HepG2 (cell line): Measurements from ENCODE around the gene DPAGT1. TPM values are rescaled to one million over a fixed set of nuclear protein-coding genes. Genes with fewer than 3 reads are reported as not detected.
A peak's percentile ranks its signal among the peaks of the same experiment; 100 is the strongest.

ENCODE experiments used
- ARID5B ChIP-seq: IDR thresholded peaks from 2 replicates; pipeline ENCODE4 v1.4.0; 2020; ENCODE audit warnings: mild to moderate bottlenecking, missing genetic modification reagents
- CREB3 ChIP-seq: sonication (generic); formaldehyde crosslinking; IDR thresholded peaks from 2 replicates; pipeline ENCODE4 v1.5.0; 2020; ENCODE audit warnings: missing genetic modification reagents
- PAF1 ChIP-seq: IDR thresholded peaks from 2 replicates; pipeline ENCODE4 v1.6.1; 2016; ENCODE audit warnings: missing genetic modification reagents, missing compliant biosample characterization
- SALL1 ChIP-seq: sonication (generic); formaldehyde crosslinking; IDR thresholded peaks from 2 replicates; pipeline ENCODE4 v1.8.0; 2022; ENCODE audit warnings: mild to moderate bottlenecking, missing genetic modification reagents
- SRSF1 ChIP-seq: fragments of 200-400 bp; formaldehyde crosslinking; optimal IDR thresholded peaks from 2 replicates; pipeline ENCODE3; 2017; ENCODE audit warnings: mild to moderate bottlenecking, low read depth, low read length, moderate library complexity
- ZBTB49 ChIP-seq: sonication (generic); formaldehyde crosslinking; IDR thresholded peaks from 2 replicates; pipeline ENCODE4 v1.4.0; 2020; ENCODE audit warnings: missing genetic modification reagents, borderline replicate concordance
- ZC3H13 ChIP-seq: sonication (generic); formaldehyde crosslinking; IDR thresholded peaks from 2 replicates; pipeline ENCODE4 v1.8.1; 2023; ENCODE audit warnings: mild to moderate bottlenecking, missing genetic modification reagents, moderate library complexity
- ZMYM2 ChIP-seq: sonication (generic); formaldehyde crosslinking; IDR thresholded peaks from 2 replicates; pipeline ENCODE4 v1.8.0; 2022; ENCODE audit warnings: mild to moderate bottlenecking, missing genetic modification reagents
- ZNF256 ChIP-seq: sonication (generic); formaldehyde crosslinking; conservative IDR thresholded peaks from 2 replicates; pipeline ENCODE4 v1.4.0; 2020; ENCODE audit warnings: missing genetic modification reagents
- ZNF710 ChIP-seq: sonication (generic); formaldehyde crosslinking; IDR thresholded peaks from 2 replicates; pipeline ENCODE4 v1.5.0; 2020; ENCODE audit warnings: mild to moderate bottlenecking, missing genetic modification reagents, borderline replicate concordance
- ZNF746 ChIP-seq: sonication (generic); formaldehyde crosslinking; IDR thresholded peaks from 2 replicates; pipeline ENCODE4 v1.8.0; 2022; ENCODE audit warnings: mild to moderate bottlenecking, missing genetic modification reagents
- ZNF761 ChIP-seq: sonication (generic); formaldehyde crosslinking; conservative IDR thresholded peaks from 2 replicates; pipeline ENCODE4 v1.4.0; 2020; ENCODE audit warnings: mild to moderate bottlenecking, missing genetic modification reagents
- ZNF841 ChIP-seq: sonication (generic); formaldehyde crosslinking; IDR thresholded peaks from 2 replicates; pipeline ENCODE4 v1.8.1; 2023; ENCODE audit warnings: missing genetic modification reagents, borderline replicate concordance
- polyA plus RNA-seq, 8 experiments: library from polyadenylated mRNA; depleted of rRNA in 3 of 8; stranded (reverse) in 7 of 8; unstranded in 1 of 8; fragments of >200 nt; fragmentation: Illumina TruSeq in 4 of 8; extraction: Trizol in 4 of 8; gene quantifications; 2 replicates each; pipeline versions ENCODE4 v1.2.1 to v1.2.3, GENCODE V29; 2011 to 2016; ENCODE audit warnings: low read depth in 4 of 8, missing spikeins in 1 of 8, mixed read lengths in 1 of 8; ENCODE audit not compliant: insufficient read depth in 1 of 8
- total RNA-seq, 5 experiments: library from RNA; depleted of rRNA; stranded (reverse); fragments of >200 nt; fragmentation: Illumina TruSeq; extraction: Trizol; gene quantifications; 2 replicates each; pipeline ENCODE4 v1.2.3, GENCODE V29; 2016; ENCODE audit warnings: low read depth in 1 of 5
- TF ChIP-seq, protein P1 (sequence below): sonication (generic); formaldehyde crosslinking; IDR thresholded peaks from 2 replicates; pipeline ENCODE4 v1.5.1; 2020; ENCODE audit warnings: mild to moderate bottlenecking, missing genetic modification reagents, moderate library complexity

The DPAGT1 gene
- total and polyA plus RNA-seq, 2 of the 13 experiments (the other 11 are each of a cell fraction or from before 2014, with no cell fraction given): 37.6 to 70.7 TPM

DNA sequence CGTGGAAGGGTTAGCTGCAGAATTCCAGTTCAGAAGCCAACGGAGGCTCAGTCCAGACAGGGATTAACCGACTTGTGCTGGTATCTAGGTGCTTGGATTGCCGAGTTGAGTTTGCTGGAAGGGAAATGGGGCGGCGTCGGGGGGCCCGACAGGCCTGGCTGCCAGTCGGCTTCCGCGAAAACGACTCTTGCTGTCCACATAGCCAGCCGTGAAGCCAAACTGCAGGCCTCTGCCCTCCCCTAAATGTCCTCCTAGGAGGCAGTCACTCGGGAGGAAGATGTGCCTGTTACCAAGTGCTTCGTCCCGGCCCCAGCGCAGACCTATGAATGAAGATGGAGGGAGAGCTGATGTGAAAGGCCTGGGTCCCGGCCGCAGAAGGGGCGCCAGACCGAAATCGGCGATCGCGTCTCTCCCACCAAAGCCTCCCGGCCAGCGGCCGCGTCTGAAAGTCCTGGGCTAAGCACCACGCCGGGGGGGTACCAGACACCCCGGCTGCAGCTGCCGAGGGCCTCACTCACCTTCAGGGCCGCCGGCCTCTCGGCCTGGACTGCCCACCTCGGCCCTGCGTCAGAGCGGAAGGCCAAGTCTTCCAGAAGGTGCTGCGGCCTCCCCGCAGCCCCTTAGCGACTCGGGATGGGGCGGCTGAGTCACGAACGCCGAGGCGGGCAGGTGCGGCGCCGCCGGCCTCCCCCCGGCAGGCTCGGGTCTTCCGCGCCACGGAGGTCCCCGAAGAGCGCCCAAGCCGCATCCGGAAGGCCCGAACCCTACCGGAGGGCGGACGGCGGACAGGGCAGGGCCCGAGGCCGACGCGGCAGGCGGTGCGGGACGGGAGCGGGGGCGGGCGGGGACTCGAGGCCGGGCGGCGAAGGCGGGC is 7.5 kb downstream of the DPAGT1 start (continued):
- TF ChIP-seq ZBTB49 (CRISPR knock-in tag): no peak
- no peak for TF ChIP-seq ZNF710 (CRISPR knock-in tag)
- TF ChIP-seq SALL1: peak; percentile 9; the same call in 1 of the 2 replicates
- no peak for TF ChIP-seq ZNF746 (CRISPR knock-in tag)
- TF ChIP-seq ZMYM2 (CRISPR knock-in tag): no peak
- peak; percentile 80; the same call in 1 of the 2 replicates for TF ChIP-seq ZC3H13
- no peak for TF ChIP-seq ZNF841 (CRISPR knock-in tag)
- TF ChIP-seq CREB3 (CRISPR knock-in tag): no peak
- TF ChIP-seq, protein P1, sequence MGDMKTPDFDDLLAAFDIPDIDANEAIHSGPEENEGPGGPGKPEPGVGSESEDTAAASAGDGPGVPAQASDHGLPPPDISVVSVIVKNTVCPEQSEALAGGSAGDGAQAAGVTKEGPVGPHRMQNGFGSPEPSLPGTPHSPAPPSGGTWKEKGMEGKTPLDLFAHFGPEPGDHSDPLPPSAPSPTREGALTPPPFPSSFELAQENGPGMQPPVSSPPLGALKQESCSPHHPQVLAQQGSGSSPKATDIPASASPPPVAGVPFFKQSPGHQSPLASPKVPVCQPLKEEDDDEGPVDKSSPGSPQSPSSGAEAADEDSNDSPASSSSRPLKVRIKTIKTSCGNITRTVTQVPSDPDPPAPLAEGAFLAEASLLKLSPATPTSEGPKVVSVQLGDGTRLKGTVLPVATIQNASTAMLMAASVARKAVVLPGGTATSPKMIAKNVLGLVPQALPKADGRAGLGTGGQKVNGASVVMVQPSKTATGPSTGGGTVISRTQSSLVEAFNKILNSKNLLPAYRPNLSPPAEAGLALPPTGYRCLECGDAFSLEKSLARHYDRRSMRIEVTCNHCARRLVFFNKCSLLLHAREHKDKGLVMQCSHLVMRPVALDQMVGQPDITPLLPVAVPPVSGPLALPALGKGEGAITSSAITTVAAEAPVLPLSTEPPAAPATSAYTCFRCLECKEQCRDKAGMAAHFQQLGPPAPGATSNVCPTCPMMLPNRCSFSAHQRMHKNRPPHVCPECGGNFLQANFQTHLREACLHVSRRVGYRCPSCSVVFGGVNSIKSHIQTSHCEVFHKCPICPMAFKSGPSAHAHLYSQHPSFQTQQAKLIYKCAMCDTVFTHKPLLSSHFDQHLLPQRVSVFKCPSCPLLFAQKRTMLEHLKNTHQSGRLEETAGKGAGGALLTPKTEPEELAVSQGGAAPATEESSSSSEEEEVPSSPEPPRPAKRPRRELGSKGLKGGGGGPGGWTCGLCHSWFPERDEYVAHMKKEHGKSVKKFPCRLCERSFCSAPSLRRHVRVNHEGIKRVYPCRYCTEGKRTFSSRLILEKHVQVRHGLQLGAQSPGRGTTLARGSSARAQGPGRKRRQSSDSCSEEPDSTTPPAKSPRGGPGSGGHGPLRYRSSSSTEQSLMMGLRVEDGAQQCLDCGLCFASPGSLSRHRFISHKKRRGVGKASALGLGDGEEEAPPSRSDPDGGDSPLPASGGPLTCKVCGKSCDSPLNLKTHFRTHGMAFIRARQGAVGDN (CRISPR knock-in tag): no peak
- no peak for TF ChIP-seq ARID5B (CRISPR knock-in tag)
- TF ChIP-seq SRSF1: peak; percentile 67
- TF ChIP-seq ZNF761: no peak
- TF ChIP-seq ZNF256 (CRISPR knock-in tag): no peak
- TF ChIP-seq PAF1 (CRISPR knock-in tag): 0 out of 2 replicates have a peak, but pooled peaks have one; percentile 64
